ENCODE measurements around the gene TARS2. TPM values are rescaled to one million over a fixed set of nuclear protein-coding genes. Genes with fewer than 3 reads are reported as not detected.

TARS2 gene
- 15.1 TPM for polyA plus RNA-seq (2013, experiment 1 of 2)
- polyA plus RNA-seq (2013, experiment 2 of 2) = 19.0 TPM

- peak within 1 kb of the TSS; percentile 79 for H3K9ac ChIP-seq (ENCODE audit: low read depth, low read length)
- 1% methylated on average over 29 of the region's 30 CpGs for WGBS
- no peaks in the 10 kb centered on the region for H3K27me3 ChIP-seq (ENCODE audit: insufficient read depth, low read length)
- H3K27ac ChIP-seq (ENCODE audit: low read depth, low read length) = peak within 1 kb of the TSS; percentile 25; the same call in 1 of the 2 replicates
- H3K9me3 ChIP-seq (ENCODE audit: insufficient read depth, low read depth, low read length) = no peaks in the 10 kb centered on the region
- peaks cover 32% of the 10 kb centered on the region for H3K36me3 ChIP-seq (ENCODE audit: insufficient read depth, low read length)
- no peaks in the 10 kb centered on the region for H3K4me1 ChIP-seq (ENCODE audit: insufficient read depth, low read length)
- H3K4me3 ChIP-seq (ENCODE audit: low read length) = peak within 1 kb of the TSS; percentile 73
Observed at GRCh38 chr1:150486966-150487762, at the start of gene TARS2. Gene TARS2, plus strand, starts transcription at chr1:150487419. Its CDS starts 32 bp downstream, at chr1:150487451.

GRCh38 chr1:150441121-150441520 lies 46.1 kb upstream of the TARS2 start:
- no peaks in the 10 kb centered on the region for H3K9me3 ChIP-seq (ENCODE audit: insufficient read depth, low read depth, low read length)
- no peak overlapping the region for H3K9ac ChIP-seq (ENCODE audit: low read depth, low read length)
- H3K36me3 ChIP-seq (ENCODE audit: insufficient read depth, low read length) = peaks cover 66% of the 10 kb centered on the region
- H3K27ac ChIP-seq (ENCODE audit: low read depth, low read length) = no peak overlapping the region
- H3K4me1 ChIP-seq (ENCODE audit: insufficient read depth, low read length) = no peaks in the 10 kb centered on the region
- no peaks in the 10 kb centered on the region for H3K27me3 ChIP-seq (ENCODE audit: insufficient read depth, low read length)
- 90% methylated on average over 2 of the region's 2 CpGs for WGBS
- no peak overlapping the region for H3K4me3 ChIP-seq (ENCODE audit: low read length)

GRCh38 chr1:150444232-150444631 lies 43.0 kb upstream of the TARS2 start:
- H3K9ac ChIP-seq (ENCODE audit: low read depth, low read length) = no peak overlapping the region
- peaks cover 89% of the 10 kb centered on the region for H3K36me3 ChIP-seq (ENCODE audit: insufficient read depth, low read length)
- WGBS = 97% methylated on average over 1 of the region's 1 CpG
- no peak overlapping the region for H3K27ac ChIP-seq (ENCODE audit: low read depth, low read length)
- no peaks in the 10 kb centered on the region for H3K27me3 ChIP-seq (ENCODE audit: insufficient read depth, low read length)
- no peak overlapping the region for H3K4me3 ChIP-seq (ENCODE audit: low read length)
- no peaks in the 10 kb centered on the region for H3K4me1 ChIP-seq (ENCODE audit: insufficient read depth, low read length)
- no peaks in the 10 kb centered on the region for H3K9me3 ChIP-seq (ENCODE audit: insufficient read depth, low read depth, low read length)

- no peaks in the 10 kb centered on the region for H3K4me1 ChIP-seq (ENCODE audit: insufficient read depth, low read length)
- H3K27ac ChIP-seq (ENCODE audit: low read depth, low read length) = no peak overlapping the region
- H3K9me3 ChIP-seq (ENCODE audit: insufficient read depth, low read depth, low read length) = no peaks in the 10 kb centered on the region
- no peak overlapping the region for H3K9ac ChIP-seq (ENCODE audit: low read depth, low read length)
- no peaks in the 10 kb centered on the region for H3K27me3 ChIP-seq (ENCODE audit: insufficient read depth, low read length)
- H3K4me3 ChIP-seq (ENCODE audit: low read length) = no peak overlapping the region
- WGBS = 96% methylated on average over 4 of the region's 4 CpGs
- H3K36me3 ChIP-seq (ENCODE audit: insufficient read depth, low read length) = peaks cover 75% of the 10 kb centered on the region
Observed at GRCh38 chr1:150456146-150456647, 31.0 kb upstream of the TARS2 start.

- H3K27ac ChIP-seq (ENCODE audit: low read depth, low read length) = no peak overlapping the region
- no peak overlapping the region for H3K9ac ChIP-seq (ENCODE audit: low read depth, low read length)
- H3K9me3 ChIP-seq (ENCODE audit: insufficient read depth, low read depth, low read length) = no peaks in the 10 kb centered on the region
- no peak overlapping the region for H3K4me3 ChIP-seq (ENCODE audit: low read length)
- H3K27me3 ChIP-seq (ENCODE audit: insufficient read depth, low read length) = no peaks in the 10 kb centered on the region
- H3K36me3 ChIP-seq (ENCODE audit: insufficient read depth, low read length) = peaks cover 72% of the 10 kb centered on the region
- no peaks in the 10 kb centered on the region for H3K4me1 ChIP-seq (ENCODE audit: insufficient read depth, low read length)
- WGBS = 79% methylated on average over 4 of the region's 4 CpGs
Observed at GRCh38 chr1:150464422-150464826, 22.8 kb upstream of the TARS2 start.

GRCh38 chr1:150466964-150467363 lies 20.3 kb upstream of the TARS2 start:
- H3K4me1 ChIP-seq (ENCODE audit: insufficient read depth, low read length) = no peaks in the 10 kb centered on the region
- no peaks in the 10 kb centered on the region for H3K27me3 ChIP-seq (ENCODE audit: insufficient read depth, low read length)
- H3K9me3 ChIP-seq (ENCODE audit: insufficient read depth, low read depth, low read length) = no peaks in the 10 kb centered on the region
- peaks cover 75% of the 10 kb centered on the region for H3K36me3 ChIP-seq (ENCODE audit: insufficient read depth, low read length)
- no peak overlapping the region for H3K9ac ChIP-seq (ENCODE audit: low read depth, low read length)
- no peak overlapping the region for H3K4me3 ChIP-seq (ENCODE audit: low read length)
- no peak overlapping the region for H3K27ac ChIP-seq (ENCODE audit: low read depth, low read length)

GRCh38 chr1:150469291-150469690 lies 17.9 kb upstream of the TARS2 start:
- peaks cover 80% of the 10 kb centered on the region for H3K36me3 ChIP-seq (ENCODE audit: insufficient read depth, low read length)
- H3K4me1 ChIP-seq (ENCODE audit: insufficient read depth, low read length) = no peaks in the 10 kb centered on the region
- WGBS = 89% methylated on average over 1 of the region's 1 CpG
- no peak overlapping the region for H3K9ac ChIP-seq (ENCODE audit: low read depth, low read length)
- H3K27me3 ChIP-seq (ENCODE audit: insufficient read depth, low read length) = no peaks in the 10 kb centered on the region
- H3K9me3 ChIP-seq (ENCODE audit: insufficient read depth, low read depth, low read length) = no peaks in the 10 kb centered on the region
- no peak overlapping the region for H3K4me3 ChIP-seq (ENCODE audit: low read length)
- H3K27ac ChIP-seq (ENCODE audit: low read depth, low read length) = no peak overlapping the region

GRCh38 chr1:150472601-150473200 lies 14.5 kb upstream of the TARS2 start:
- Histone ChIP-seq H3K4me3 (ENCODE audit: low read length) (no peak overlapping the region), H3K4me1 (ENCODE audit: insufficient read depth, low read length) (no peaks in the 10 kb centered on the region), H3K9ac (ENCODE audit: low read depth, low read length) (no peak overlapping the region), H3K36me3 (ENCODE audit: insufficient read depth, low read length) (peaks cover 51% of the 10 kb centered on the region), H3K27ac (ENCODE audit: low read depth, low read length) (peak overlapping the region; percentile 38; the same call in 1 of the 2 replicates), H3K9me3 (ENCODE audit: insufficient read depth, low read depth, low read length) (no peaks in the 10 kb centered on the region), H3K27me3 (ENCODE audit: insufficient read depth, low read length) (no peaks in the 10 kb centered on the region)
- WGBS = 91% methylated on average over 8 of the region's 10 CpGs

- Histone ChIP-seq H3K27me3 (ENCODE audit: insufficient read depth, low read length) (no peaks in the 10 kb centered on the region), H3K36me3 (ENCODE audit: insufficient read depth, low read length) (peaks cover 46% of the 10 kb centered on the region), H3K4me3 (ENCODE audit: low read length) (no peak overlapping the region), H3K9ac (ENCODE audit: low read depth, low read length) (no peak overlapping the region), H3K4me1 (ENCODE audit: insufficient read depth, low read length) (no peaks in the 10 kb centered on the region), H3K27ac (ENCODE audit: low read depth, low read length) (no peak overlapping the region), H3K9me3 (ENCODE audit: insufficient read depth, low read depth, low read length) (no peaks in the 10 kb centered on the region)
- WGBS = 88% methylated on average over 4 of the region's 4 CpGs
Observed at GRCh38 chr1:150473659-150474058, 13.6 kb upstream of the TARS2 start.

- no peaks in the 10 kb centered on the region for H3K27me3 ChIP-seq (ENCODE audit: insufficient read depth, low read length)
- no peak overlapping the region for H3K27ac ChIP-seq (ENCODE audit: low read depth, low read length)
- no peak overlapping the region for H3K4me3 ChIP-seq (ENCODE audit: low read length)
- no peak overlapping the region for H3K9ac ChIP-seq (ENCODE audit: low read depth, low read length)
- no peaks in the 10 kb centered on the region for H3K9me3 ChIP-seq (ENCODE audit: insufficient read depth, low read depth, low read length)
- peaks cover 38% of the 10 kb centered on the region for H3K36me3 ChIP-seq (ENCODE audit: insufficient read depth, low read length)
- WGBS = 76% methylated on average over 4 of the region's 4 CpGs
- no peaks in the 10 kb centered on the region for H3K4me1 ChIP-seq (ENCODE audit: insufficient read depth, low read length)
Observed at GRCh38 chr1:150474869-150475268, 12.3 kb upstream of the TARS2 start.

- H3K27me3 ChIP-seq (ENCODE audit: insufficient read depth, low read length) = no peaks in the 10 kb centered on the region
- H3K36me3 ChIP-seq (ENCODE audit: insufficient read depth, low read length) = peaks cover 20% of the 10 kb centered on the region
- H3K9me3 ChIP-seq (ENCODE audit: insufficient read depth, low read depth, low read length) = no peaks in the 10 kb centered on the region
- WGBS = no CpG with 5 or more reads among the region's 3 CpGs
- no peak overlapping the region for H3K9ac ChIP-seq (ENCODE audit: low read depth, low read length)
- H3K27ac ChIP-seq (ENCODE audit: low read depth, low read length) = no peak overlapping the region
- H3K4me3 ChIP-seq (ENCODE audit: low read length) = no peak overlapping the region
- H3K4me1 ChIP-seq (ENCODE audit: insufficient read depth, low read length) = no peaks in the 10 kb centered on the region
Observed at GRCh38 chr1:150476754-150477153, 10.5 kb upstream of the TARS2 start.

Measured in HUES64 (cell line).